GM21529 (cell line): ENCODE measurements around the gene HEMK1.

Experiments used
- ATAC-seq: cut with Tn5 transposase; IDR thresholded peaks from one replicate; pipeline ENCODE4 v1.9.1; 2021; ENCODE audit not compliant: unreplicated experiment

Gene HEMK1, protein sequence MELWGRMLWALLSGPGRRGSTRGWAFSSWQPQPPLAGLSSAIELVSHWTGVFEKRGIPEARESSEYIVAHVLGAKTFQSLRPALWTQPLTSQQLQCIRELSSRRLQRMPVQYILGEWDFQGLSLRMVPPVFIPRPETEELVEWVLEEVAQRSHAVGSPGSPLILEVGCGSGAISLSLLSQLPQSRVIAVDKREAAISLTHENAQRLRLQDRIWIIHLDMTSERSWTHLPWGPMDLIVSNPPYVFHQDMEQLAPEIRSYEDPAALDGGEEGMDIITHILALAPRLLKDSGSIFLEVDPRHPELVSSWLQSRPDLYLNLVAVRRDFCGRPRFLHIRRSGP

DNA sequence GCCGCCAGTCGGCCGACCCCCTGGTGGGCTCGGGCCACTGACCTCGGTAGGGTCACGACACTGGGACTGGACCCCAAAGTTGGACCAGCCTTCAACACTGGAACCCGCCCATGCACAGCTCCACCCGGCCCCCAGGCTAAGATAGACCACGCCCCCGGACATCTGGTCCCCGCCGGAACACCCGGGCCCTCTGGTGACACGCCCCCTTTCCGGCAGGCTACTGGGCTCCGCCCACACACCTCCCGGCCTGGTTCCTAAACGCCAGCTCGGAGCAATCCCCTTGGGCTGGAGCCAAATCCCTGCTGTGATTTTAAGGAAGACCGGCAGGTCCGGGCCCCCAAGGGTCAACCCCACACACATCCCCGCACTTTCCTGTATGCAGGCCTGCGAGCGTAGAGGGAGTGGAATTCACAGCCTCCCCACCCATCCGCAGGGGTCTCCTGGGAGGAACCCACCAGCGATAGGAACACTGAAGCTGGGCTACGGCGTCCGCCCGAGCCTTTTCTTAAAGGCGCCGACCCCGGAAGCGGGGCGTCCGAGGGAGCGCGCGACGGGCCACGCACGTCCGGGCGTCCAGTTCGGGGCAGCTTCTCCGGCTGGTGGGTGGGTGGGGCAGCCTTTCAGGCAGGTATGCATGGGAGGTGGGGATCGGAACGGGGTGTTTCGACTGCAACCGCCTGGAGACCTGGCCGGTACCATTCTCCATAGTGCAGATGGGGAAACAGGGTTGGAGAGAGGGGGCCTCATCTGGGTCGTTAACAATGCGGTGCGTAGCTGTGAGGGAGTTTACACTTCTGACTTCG is at the start of gene HEMK1:
Gene HEMK1 (plus strand): TSS at position 576 of the 803 bp plus-strand sequence. CDS start 1,583 bp downstream, outside the sequence.
- ATAC-seq = peak; percentile 58

DNA sequence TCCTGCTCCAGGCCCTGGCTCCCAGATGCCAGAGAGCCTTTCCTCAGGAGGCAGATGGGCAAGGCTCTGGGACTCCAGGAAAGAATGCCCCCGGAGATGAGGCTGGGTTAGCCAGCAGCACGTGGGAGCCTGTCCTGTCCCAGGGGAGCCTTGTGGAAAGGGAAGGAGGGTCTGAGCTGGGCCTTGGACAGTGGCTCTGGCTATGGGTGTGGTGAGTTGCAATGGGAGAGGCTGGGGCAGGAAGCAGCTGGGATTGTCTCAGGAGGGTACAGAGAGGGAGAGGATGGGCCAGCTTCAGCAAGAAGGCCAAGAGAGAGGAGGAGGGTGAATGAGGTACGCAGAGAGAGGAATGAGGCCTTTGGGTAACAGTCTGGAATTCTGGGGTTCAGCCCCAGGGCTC is 48.5 kb upstream of the HEMK1 start:
- no peak for ATAC-seq

DNA sequence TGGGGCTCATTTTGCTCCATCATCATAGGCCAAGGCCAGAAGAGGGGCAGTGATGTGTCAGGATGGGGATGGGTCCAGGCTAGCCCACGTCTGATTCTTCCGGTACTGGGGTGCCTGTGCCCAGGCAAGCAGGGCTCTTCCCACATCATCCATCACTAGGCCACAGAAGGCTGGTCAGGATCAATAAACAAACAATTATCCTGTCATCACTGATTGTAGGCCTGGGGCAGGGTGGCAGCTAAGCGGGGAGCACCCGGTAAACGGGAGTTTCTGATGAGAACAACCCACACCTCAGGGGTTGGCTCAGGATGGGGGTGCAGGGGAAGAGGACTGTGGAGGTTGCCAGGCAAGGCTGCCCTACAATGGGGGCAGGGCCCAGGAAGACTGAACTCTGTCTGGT is 47.8 kb upstream of the HEMK1 start:
- no peak for ATAC-seq

DNA sequence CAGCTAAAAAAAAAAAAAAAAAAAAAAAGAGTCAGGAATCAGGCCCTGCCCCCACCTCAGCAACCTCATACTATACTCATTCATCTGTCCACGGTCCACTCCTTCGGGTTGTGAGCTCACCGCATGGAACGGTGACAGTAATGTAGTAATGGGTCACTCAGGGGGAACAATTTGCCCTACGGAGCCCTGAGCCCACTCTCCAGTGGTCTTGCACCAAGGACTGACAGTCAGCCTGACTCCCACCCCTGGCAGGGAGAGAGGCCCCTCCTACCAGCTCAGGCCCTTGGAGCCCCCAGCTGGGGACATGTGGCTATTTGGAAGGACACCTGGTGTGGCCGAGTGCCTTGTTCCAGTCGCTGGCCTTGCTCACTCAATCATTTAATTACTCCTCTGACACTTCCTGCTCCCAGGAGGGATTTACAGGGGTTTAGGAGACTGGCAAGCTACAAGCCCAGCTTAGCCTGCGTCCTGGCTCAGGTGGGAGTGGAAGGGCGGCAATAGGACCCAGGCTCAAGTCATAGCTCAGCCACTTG is 46.0 kb upstream of the HEMK1 start:
- ATAC-seq = no peak

DNA sequence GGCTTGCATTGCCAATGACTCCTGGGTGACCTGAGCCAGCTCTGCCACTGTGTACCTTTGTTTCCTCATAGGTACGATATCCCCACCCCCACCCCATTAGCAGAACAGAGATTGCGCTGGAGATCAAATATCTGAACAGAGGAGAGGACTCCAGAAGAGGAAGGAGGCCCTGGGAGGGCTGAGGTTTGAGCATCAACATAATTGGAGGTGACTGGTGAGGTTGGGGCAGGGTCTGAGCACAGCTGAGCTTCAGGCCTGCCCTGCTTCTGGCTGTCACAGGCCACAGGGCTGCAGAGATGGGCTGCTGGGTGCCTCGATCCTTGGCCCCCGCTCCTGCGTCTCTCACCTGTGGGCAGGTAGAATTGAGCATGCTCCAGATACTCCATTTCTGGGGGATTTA is 44.6 kb upstream of the HEMK1 start:
- ATAC-seq = no peak

DNA sequence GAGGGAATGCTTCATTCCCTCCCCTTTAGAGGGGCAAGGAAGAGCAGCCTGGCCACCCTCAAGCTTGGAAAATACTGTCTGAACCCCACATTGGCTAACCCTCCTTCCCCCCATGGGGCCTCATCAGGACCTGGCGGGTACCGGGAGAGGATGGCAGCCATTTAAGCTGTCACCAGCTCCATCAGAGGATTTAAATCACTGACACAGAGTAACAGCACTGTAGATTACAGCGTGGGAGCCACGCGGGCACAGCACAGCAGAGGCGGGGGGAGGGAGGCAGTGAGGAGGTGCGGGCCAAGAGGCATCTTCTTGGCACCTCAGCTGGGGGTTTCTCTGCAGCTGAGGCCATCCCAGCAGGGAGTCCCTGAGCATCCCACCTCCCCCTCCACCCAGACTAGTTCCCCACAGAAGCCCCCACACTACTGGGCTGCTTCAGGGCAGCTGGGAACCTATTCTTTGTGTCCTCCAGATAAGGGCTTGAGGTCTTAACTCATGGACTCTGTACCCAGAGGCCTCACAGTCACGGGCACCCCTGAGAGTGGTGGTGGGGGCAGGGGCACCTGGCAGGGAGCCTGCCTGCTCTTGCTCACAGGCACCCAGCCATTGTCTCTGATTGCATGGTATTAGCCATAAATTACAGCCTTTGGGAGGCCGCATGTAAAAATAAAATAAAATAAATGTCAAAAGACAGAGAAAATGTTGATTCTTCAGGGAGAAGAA is 44.0 kb upstream of the HEMK1 start:
- ATAC-seq = no peak

DNA sequence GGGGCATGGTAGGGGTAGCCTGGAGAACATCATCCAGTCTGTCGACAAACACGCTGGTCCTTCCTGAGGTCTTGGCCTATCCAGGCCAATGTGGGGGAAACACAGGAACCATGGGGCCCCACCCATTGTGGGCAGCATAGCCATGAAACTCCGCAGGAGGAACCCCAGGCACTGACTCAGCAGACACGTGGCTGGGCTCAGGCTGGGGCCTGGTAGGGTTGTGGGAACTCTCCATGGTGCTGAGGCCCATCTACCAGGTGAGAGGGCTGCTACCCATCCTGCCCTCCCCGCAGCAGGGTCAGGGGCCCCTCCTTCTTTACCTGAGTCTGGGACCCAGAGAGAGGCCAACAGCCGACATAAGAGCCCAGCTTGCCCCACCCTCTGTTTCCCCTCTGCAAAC is 43.3 kb upstream of the HEMK1 start:
- ATAC-seq = no peak

DNA sequence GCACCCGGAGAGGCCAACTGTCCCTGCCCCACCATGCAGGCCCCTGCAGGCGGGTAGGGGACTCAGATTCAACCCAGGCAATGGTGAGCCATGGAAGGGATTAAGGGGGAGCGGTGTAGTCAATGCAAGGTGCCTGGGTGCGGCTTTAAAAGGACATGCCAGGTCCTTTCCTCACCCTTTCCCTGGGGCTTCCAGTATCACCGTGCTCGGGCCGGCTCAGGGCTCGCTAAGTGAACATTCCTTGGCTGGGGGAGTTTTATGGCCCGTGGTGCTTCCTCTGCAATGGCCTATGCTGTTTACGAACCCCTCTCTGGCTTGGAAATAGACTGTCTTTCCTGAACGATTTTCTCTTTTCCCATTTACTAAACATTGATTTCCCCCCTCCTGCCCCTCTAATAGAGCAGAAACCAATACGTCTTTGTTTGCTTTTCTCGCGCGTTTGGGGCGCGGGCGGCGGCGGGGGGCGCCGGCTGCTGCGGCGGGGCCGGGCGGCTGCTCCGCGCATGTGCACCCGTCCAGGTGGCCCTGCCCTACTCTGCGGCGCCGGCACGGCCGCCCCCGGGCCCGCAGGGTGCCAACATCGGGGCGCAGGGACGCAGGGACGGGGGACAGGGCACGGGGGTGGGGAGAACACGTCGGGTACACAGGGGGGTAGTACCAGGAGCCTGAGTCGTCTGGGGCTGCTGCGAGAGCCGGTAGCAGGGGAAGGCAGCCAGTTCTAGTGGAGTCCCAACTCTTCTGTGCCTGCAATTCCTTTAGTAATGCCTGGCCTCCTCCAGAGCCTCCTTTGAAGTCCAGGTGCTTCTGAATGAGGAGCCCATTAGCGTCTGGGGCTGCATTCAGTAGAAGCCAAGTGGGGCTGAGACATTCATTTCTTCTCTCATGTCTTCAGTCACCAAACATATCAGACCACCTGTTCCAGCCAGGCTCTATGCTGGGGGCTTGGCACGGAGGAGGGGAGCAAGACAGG is 39.0 kb upstream of the HEMK1 start:
- ATAC-seq = no peak

DNA sequence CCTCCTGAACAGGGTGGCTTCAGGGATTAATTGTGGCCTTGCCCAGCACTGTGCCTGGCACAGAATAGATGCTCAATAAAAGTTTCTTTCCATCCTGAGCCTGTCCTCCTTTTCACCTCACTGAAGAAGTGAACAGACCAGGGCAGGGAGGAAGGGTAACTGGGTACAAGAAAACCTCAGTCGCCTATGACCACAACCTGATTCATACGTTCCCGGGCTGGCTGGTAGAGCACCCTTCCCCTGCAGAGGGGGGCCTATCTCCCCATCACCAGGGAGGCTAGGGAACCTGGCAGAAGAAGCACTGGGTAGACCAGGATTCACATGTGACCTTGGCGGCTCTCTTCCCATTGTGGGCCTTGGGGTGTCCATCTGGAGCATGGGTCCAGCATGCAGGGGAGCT is 38.1 kb upstream of the HEMK1 start:
- ATAC-seq = no peak

DNA sequence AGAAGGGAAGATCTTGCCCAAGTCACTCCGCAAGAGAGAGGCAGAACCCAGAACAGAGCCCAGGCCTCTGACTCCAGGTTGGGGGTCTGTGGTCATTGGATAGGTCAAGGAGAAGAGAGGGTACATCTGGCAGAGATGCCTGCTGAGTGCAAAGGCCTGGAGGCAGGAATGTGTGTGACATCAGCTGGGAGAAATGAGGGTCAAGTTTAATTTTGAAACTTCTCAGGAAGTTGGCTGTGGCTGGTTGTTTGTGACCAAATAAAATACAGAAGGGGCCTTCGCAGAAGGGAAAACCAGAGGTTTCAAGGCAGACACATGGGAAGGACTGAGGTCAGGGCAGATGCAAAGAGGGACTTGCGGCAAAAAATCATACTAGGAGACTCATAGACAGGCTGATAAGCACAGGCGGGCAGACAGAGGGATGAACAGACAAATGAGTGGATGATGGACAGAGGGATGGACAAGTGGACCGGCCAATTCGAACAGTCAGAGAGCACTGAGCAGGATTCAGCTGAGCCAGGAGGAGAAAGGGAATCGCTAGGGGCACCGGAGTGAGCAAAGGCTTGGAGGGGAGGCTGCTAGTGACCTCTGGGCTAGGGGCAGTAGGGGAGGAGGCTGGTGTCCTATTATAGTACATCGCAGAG is 37.1 kb upstream of the HEMK1 start:
- ATAC-seq = no peak

DNA sequence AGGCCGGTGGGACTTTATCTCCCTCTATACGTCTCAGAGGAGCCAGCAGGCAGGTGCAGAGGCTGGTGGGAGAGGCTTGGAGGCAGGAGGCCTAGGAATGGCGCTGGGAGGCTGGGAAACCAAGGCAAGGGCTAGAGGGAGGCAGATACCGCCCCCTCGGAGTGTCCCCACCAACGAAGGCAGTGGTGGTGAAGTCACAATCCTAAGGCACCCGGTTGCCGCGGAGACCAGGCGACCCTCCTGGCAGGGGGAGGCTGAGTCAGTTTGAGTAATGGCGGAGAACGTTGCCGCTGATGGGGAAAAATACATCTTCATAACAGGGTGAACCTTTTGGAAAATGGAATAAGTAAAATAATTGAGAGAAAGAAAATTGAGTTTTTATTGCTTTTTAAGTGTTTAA is 36.0 kb upstream of the HEMK1 start:
- ATAC-seq = no peak

DNA sequence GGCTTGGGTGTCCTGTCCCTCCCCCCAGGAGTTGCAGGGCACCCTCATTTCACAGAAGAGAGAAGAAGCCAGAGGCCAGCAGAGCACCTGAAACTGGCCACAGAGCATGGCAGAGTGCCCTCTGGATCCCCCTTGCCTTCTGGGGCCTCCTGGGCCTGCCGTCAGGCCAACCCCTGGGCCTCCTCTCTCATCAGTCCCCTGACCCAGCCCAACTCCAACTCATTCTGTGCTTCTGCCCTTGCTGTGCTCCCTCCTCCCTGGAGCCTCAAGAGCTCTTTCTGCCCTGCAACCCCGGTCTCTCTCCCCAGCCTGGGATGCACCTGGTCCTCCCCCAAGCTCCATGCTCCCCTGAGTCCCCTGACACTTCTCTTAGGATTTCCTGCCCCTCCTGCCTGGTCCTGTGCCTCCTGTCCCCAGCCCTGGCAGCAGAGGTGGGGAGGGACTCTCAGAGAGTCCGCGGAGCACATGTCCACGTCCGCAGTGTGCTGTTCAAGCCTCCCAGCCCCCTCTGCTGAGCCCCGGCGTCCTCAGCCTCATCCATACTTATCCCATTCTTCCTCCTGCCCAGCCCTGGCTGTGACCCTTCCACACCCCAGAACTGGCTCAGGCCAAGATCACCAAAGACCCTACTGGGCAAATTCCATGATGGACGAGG is 35.4 kb upstream of the HEMK1 start:
- ATAC-seq = no peak

DNA sequence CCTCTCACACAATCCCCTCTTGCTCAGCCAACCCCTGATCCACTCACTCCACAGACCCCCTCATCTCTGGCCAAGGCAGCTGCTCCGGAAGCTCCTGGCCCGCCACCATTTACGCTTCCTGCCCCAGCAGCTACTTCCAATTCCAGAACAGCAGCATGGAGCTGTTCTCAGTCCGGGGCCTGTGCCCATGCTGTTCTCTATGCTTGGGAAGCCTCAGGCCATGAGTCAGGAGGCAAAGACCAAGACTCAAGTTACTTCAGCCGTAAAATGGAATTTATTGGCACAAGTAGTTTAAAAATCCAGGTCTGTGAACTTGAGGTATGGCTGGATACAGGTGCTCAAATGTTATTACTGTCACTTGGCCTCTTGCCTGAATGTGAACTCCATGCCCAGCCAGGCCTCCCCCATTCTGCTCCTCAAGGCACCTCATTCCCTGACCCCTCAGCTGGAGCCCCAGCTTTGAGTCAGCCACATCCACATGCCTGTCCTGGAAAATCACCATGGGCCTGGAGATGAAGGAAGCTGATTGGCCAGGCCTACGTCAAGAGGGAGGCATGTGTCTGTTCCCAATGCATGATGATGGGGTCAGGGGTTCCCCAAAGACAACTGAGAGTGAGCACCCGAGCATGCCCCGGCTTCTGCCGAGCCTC is 34.5 kb upstream of the HEMK1 start:
- no peak for ATAC-seq

DNA sequence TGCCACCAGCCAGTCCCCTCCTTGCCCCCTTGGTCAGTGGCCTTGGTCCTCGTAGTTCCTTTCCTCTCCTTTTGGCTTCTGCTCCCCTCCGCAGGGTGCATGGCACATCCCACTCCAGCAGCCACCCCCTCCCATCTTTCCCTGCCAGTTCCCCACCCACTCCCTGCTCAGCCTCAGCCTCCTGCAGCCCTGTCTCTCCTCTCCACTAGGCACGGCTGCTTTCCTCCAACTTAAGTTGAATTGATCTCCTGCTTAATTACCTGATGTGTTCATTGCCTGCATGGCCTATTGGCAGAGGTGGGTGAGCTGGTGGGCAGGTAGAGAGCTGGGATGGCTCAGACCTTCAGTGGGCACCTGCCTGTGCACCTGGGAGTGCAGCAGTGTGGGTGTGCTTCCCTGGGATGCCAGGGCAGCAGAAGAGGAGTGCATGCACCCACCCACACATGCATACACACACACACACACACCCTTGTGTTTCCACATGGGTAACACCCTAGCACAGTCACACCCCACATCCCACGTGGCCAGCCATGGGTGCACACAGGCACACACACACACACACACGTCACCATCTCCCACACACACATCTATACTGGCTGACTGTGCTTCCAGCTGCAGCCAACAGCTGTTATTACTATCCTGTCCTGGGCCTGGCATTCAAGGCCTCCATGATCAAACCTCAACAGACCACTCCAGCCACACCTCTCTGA is 32.7 kb upstream of the HEMK1 start:
- no peak for ATAC-seq

DNA sequence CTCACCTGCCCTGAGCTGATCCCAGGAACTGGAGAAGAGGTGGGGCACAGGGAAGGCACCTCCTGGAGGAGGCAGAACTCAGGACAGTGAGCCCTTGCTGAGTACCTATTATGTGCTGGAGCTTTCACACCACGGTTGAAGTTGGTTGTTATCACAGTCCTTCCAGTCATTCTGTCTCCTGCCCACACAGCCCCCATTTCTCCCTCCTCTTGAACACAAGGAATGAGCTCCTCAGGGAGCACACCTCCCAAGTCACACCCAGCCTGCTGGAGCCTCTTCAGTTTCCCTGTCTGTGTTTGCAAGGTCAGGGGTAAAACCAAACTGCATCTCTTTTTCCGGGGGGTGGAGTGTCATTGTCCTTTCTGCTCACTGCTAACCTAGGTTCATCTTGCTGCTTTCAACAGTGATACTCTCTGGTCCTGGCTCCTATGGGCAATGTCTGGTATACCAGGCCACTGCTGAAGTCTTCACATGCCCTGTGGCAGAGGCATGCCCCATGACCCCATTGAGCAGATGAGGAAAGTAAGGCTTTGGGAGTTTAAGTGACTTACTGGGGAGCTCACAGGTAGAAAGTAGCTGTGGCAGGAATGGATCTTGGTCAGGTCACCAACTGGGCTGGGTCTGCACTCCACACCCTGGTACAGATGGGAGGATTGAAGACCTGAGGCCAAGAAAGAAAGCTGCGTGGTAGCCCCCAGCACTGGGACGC is 31.7 kb upstream of the HEMK1 start:
- no peak for ATAC-seq

DNA sequence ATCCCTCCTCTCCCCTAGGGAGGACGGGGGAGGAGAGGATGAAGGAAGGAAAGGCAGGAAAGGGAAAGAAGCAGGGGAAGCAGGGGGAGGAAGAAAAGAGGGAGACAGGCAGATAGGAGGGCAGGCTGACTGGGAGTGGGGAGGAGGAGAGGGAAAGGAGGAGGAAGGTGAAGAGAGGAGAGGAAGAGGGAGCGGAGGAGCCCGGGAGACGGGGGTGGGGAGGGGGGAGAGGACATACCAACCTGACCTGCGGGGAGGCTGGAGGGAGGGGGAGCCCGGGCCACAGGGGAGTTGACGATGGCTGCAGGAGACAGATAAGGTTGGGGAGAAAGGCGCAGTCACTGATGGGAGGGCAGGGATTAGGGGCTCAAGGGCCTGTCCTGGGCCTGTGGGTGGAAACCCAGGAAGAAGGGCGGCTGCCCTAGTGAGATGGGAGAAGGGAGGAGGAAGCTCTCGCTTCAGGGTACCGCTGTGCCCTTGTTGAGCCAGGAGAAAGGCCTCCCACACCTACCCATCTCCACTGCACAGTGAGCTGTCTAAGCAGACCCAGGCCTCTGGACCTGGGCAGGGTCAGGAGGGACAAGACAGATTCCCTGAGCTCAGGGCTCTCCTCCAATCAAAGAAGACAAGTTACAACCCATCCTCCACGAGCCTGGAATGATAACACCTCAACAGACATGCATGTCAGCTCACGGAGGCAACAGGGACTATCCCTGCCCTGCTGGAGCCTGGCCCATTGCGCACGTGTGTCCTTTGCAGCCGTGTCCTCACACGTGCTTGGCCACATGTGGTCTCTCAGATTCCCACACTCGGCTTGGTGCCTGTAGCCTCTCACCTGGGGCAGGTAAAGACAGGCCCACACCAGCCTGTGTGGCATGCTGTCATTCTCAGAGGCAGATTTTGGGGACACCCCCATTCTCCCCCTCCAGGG is 29.7 kb upstream of the HEMK1 start:
- ATAC-seq = no peak
